GM12878 (cell line): ENCODE measurements around the gene GSAP. TPM values are rescaled to one million over a fixed set of nuclear protein-coding genes. Genes with fewer than 3 reads are reported as not detected.

ENCODE experiments used
- ASH2L ChIP-seq: fragments of 300-600, 200-600 bp; sonication (generic); IDR thresholded peaks from 2 replicates; pipeline ENCODE4 v1.6.1; 2017; ENCODE audit warnings: low read depth, mild to moderate bottlenecking, borderline replicate concordance
- CUX1 ChIP-seq: IDR thresholded peaks from 2 replicates; pipeline ENCODE4 v1.6.1; 2012; ENCODE audit warnings: improper control_type of control experiment, low read depth, low read length; ENCODE audit not compliant: insufficient replicate concordance
- FOS ChIP-seq: IDR thresholded peaks from 3 replicates; pipeline ENCODE4 v1.6.1; 2011; ENCODE audit warnings: borderline replicate concordance; ENCODE audit not compliant: insufficient read length; ENCODE audit errors: extremely low read depth
- JUND ChIP-seq: IDR thresholded peaks from 2 replicates; pipeline ENCODE4 v1.6.1; 2012; ENCODE audit warnings: low read depth, mild to moderate bottlenecking, low read length, improper control_type of control experiment, moderate library complexity
- MEF2B ChIP-seq: fragments of 450-650 bp; IDR thresholded peaks from 2 replicates; pipeline ENCODE4 v1.6.1; 2018; ENCODE audit warnings: mild to moderate bottlenecking, moderate library complexity; ENCODE audit not compliant: partially characterized antibody, poor library complexity, severe bottlenecking
- MTA3 ChIP-seq: IDR thresholded peaks from 2 replicates; pipeline ENCODE4 v1.6.1; 2012; ENCODE audit warnings: low read length, inconsistent platforms, borderline replicate concordance
- MYB ChIP-seq: fragments of 150-350 bp; IDR thresholded peaks from 2 replicates; pipeline ENCODE4 v1.6.1; 2014; ENCODE audit warnings: mild to moderate bottlenecking, low read depth, low read length, borderline replicate concordance
- NR2C2 ChIP-seq: IDR thresholded peaks from 2 replicates; pipeline ENCODE4 v1.6.1; 2011; ENCODE audit warnings: borderline replicate concordance, low read depth; ENCODE audit not compliant: control insufficient read depth, insufficient read length
- RELA ChIP-seq: fragments of 450-650 bp; IDR thresholded peaks from 2 replicates; pipeline ENCODE4 v1.8.0; 2014; ENCODE audit warnings: borderline replicate concordance; ENCODE audit not compliant: partially characterized antibody
- RELB ChIP-seq: fragments of 450-650 bp; IDR thresholded peaks from 2 replicates; pipeline ENCODE4 v1.6.1; 2017; ENCODE audit warnings: low read depth, mild to moderate bottlenecking, moderate library complexity
- SMAD5 ChIP-seq: IDR thresholded peaks from 2 replicates; pipeline ENCODE4 v1.6.1; 2016; ENCODE audit warnings: antibody characterized with exemption, low read depth
- SUZ12 ChIP-seq: fragments of 200-600 bp; sonication (generic); IDR thresholded peaks from one replicate; pipeline ENCODE4 v1.6.1; 2018; ENCODE audit warnings: antibody characterized with exemption, mild to moderate bottlenecking; ENCODE audit not compliant: unreplicated experiment
- TCF3 ChIP-seq: IDR thresholded peaks from 2 replicates; pipeline ENCODE4 v1.6.1; 2012; ENCODE audit warnings: low read depth, mild to moderate bottlenecking, low read length, borderline replicate concordance; ENCODE audit not compliant: insufficient read depth
- ZNF592 ChIP-seq: fragments of 450-650 bp; IDR thresholded peaks from 2 replicates; pipeline ENCODE4 v1.6.1; 2017; ENCODE audit warnings: mild to moderate bottlenecking, moderate library complexity
- polyA plus RNA-seq, 11 experiments: library from polyadenylated mRNA; depleted of rRNA in 4 of 11; unstranded in 6 of 11; stranded (reverse) in 5 of 11; fragments of >200 nt; fragmentation: Nextera tagmentation in 4 of 11; fragmentation: Illumina TruSeq in 1 of 11; extraction: Ambion mirVana in 4 of 11; extraction: Trizol in 1 of 11; gene quantifications; 1 replicate in 1 of 11; 2 replicates in 10 of 11; pipeline versions ENCODE4 v1.2.1 to v1.2.3, GENCODE V29; 2011 to 2016; ENCODE audit warnings: inconsistent platforms in 2 of 11, missing spikeins in 2 of 11, low read depth in 1 of 11
- total RNA-seq, 4 experiments: library from RNA; depleted of rRNA in 3 of 4; stranded (reverse); fragments of >200 nt in 3 of 4; fragmentation: Illumina TruSeq in 1 of 4; extraction: Trizol in 1 of 4; gene quantifications; 2 replicates each; pipeline versions ENCODE4 v1.2.1 to v1.2.3, GENCODE V29; 2013 to 2021

The GSAP gene
- total and polyA plus RNA-seq, 10 of the 15 experiments (the other 5 are each of a cell fraction or from before 2014, with no cell fraction given), result 6.6 to 38.1 (median 21.8) TPM

- no peak for TF ChIP-seq SUZ12
- TF ChIP-seq FOS, result no peak
- no peak for TF ChIP-seq CUX1
- TF ChIP-seq ZNF592, result no peak
- no peak for TF ChIP-seq NR2C2
- no peak for TF ChIP-seq MEF2B
- no peak for TF ChIP-seq MTA3
- TF ChIP-seq RELB, result no peak
- TF ChIP-seq TCF3, result no peak
- no peak for TF ChIP-seq RELA
- TF ChIP-seq ASH2L, result no peak
- TF ChIP-seq SMAD5, result no peak
- TF ChIP-seq JUND, result no peak
- TF ChIP-seq MYB, result no peak
Measured at GRCh38 chr7:77396894-77397547, 19.1 kb downstream of the GSAP start (continued).
